B cell (primary cell): Measurements from ENCODE around the gene AP2S1. TPM values are rescaled to one million over a fixed set of nuclear protein-coding genes. Genes with fewer than 3 reads are reported as not detected.

Experiments used
- ATAC-seq: fragments of 200-7000 bp; cut with Tn5 transposase; one replicate; pipeline ENCODE4 v1.10.0; 2021; ENCODE audit warnings: low read depth, mild to moderate bottlenecking, moderate number of reproducible peaks, moderate library complexity
- CTCF ChIA-PET: fragments of 350-600 bp; sonication (Branson Sonifier 250); formaldehyde crosslinking; loops from one replicate; lab custom pipeline; 2021; ENCODE audit warnings: antibody characterized with exemption, inconsistent platforms; lab: Charles Lee
- POLR2A ChIA-PET: fragments of 350-600 bp; sonication (Branson Sonifier 250); formaldehyde crosslinking; loops from one replicate; lab custom pipeline; 2021; ENCODE audit warnings: antibody characterized with exemption; lab: Charles Lee
- DNase-seq: peaks from one replicate; pipeline ENCODE4 v3.0.0; 2013
- H2AFZ ChIP-seq: 2 replicates; pipeline ENCODE4 v1.6.1; 2012; ENCODE audit warnings: mild to moderate bottlenecking, low read depth, low read length; ENCODE audit not compliant: insufficient read depth, poor library complexity, severe bottlenecking
- H3K27ac ChIP-seq, 2 donors: 1 replicate in 1 of 2; 2 replicates in 1 of 2; pipeline ENCODE4 v1.5.1; 2012 to 2013; ENCODE audit warnings: low read length in 2 of 2, mild to moderate bottlenecking in 2 of 2, moderate library complexity in 1 of 2
- H3K27me3 ChIP-seq, 4 experiments: fragments of 200-600 bp in 1 of 4; sonication (generic) in 1 of 4; replicated peaks in 1 of 4; 1 replicate in 2 of 4; 2 replicates in 2 of 4; pipeline versions ENCODE4 v1.6.1 to v1.7.0; 2013 to 2016; ENCODE audit warnings: low read length in 3 of 4, mild to moderate bottlenecking in 2 of 4, mixed read lengths in 1 of 4, moderate library complexity in 1 of 4; ENCODE audit not compliant: insufficient read depth in 4 of 4, control insufficient read depth in 3 of 4; ENCODE audit errors: control extremely low read depth in 1 of 4
- H3K36me3 ChIP-seq, 2 experiments: replicated peaks in 1 of 2; 1 replicate in 1 of 2; 2 replicates in 1 of 2; pipeline versions ENCODE4 v1.6.1 to v1.7.1; 2013; ENCODE audit warnings: low read length in 1 of 2; ENCODE audit not compliant: insufficient read depth in 2 of 2, control insufficient read depth in 1 of 2; ENCODE audit errors: control extremely low read depth in 1 of 2, extremely low read depth in 1 of 2
- H3K4me1 ChIP-seq, 2 donors: fragments of 200-600 bp in 1 of 2; sonication (generic) in 1 of 2; 1 replicate in 1 of 2; 2 replicates in 1 of 2; pipeline versions ENCODE4 v1.5.1 to v1.6.1; 2013 to 2017; ENCODE audit warnings: low read length in 2 of 2; ENCODE audit not compliant: control insufficient read depth in 2 of 2, insufficient read depth in 2 of 2
- H3K4me2 ChIP-seq: replicated peaks from 2 replicates; pipeline ENCODE3; 2012; ENCODE audit warnings: mild to moderate bottlenecking, low read depth, low read length; ENCODE audit not compliant: poor library complexity, severe bottlenecking
- H3K4me3 ChIP-seq, 5 experiments: fragments of 200-600 bp in 1 of 5; sonication (generic) in 1 of 5; 1 replicate in 3 of 5; 2 replicates in 2 of 5; pipeline versions ENCODE4 v1.5.1 to v1.7.0; 2011 to 2016; ENCODE audit warnings: low read length in 4 of 5, mild to moderate bottlenecking in 4 of 5, low read depth in 2 of 5, control low read depth in 1 of 5, moderate library complexity in 1 of 5; ENCODE audit not compliant: insufficient read depth in 1 of 5; ENCODE audit errors: control extremely low read depth in 1 of 5, extremely low read depth in 1 of 5
- H3K79me2 ChIP-seq: fragments of 200-600 bp; sonication (generic); one replicate; pipeline ENCODE4 v1.6.0; 2016; ENCODE audit warnings: low read length; ENCODE audit not compliant: control insufficient read depth, insufficient read depth
- H3K9ac ChIP-seq: fragments of 200-600 bp; sonication (generic); 2 replicates; pipeline ENCODE4 v1.6.1; 2017; ENCODE audit warnings: mild to moderate bottlenecking, low read length, moderate library complexity
- H3K9me3 ChIP-seq, 3 donors: one replicate each; pipeline versions ENCODE4 v1.6.1 to v1.7.1; 2013; ENCODE audit warnings: low read length in 2 of 3; ENCODE audit not compliant: control insufficient read depth in 2 of 3, insufficient read depth in 1 of 3; ENCODE audit errors: control extremely low read depth in 1 of 3
- H4K20me1 ChIP-seq: 2 replicates; pipeline ENCODE4 v1.6.0; 2012; ENCODE audit warnings: mild to moderate bottlenecking, low read length; ENCODE audit not compliant: insufficient read depth, control insufficient read depth, poor library complexity, severe bottlenecking
- H3K27ac Mint-ChIP-seq: one replicate; pipeline ENCODE4 v1.8.0; 2021; ENCODE audit warnings: mixed read lengths
- H3K27me3 Mint-ChIP-seq: one replicate; pipeline ENCODE4 v1.8.0; 2021; ENCODE audit warnings: mixed read lengths
- H3K4me1 Mint-ChIP-seq: one replicate; pipeline ENCODE4 v1.8.0; 2021; ENCODE audit warnings: mixed read lengths
- H3K4me3 Mint-ChIP-seq: one replicate; pipeline ENCODE4 v1.8.0; 2021; ENCODE audit warnings: mixed read lengths
- H3K9me3 Mint-ChIP-seq: one replicate; pipeline ENCODE4 v1.8.0; 2022; ENCODE audit warnings: mixed read lengths; ENCODE audit not compliant: insufficient read depth
- EZH2 ChIP-seq: IDR thresholded peaks from 2 replicates; pipeline ENCODE4 v1.6.1; 2012; ENCODE audit warnings: borderline replicate concordance, low read depth, mild to moderate bottlenecking, moderate library complexity, low read length; ENCODE audit not compliant: insufficient read depth, poor library complexity, severe bottlenecking
- WGBS: methylation state at CpG from one replicate; pipeline ENCODE4 v1.1.5; 2013; ENCODE audit warnings: missing lambda C conversion rate; ENCODE audit not compliant: insufficient coverage; 5-methylcytosine and 5-hydroxymethylcytosine counted together
- intact Hi-C: fragments of 100-400 bp; cut with micrococcal nuclease; formaldehyde crosslinking; loops from one replicate; pipeline ENCODE4 v1.10.0; 2022
- polyA plus RNA-seq: library from polyadenylated mRNA; depleted of rRNA; stranded (reverse); fragments of >200 nt; gene quantifications from 2 replicates; pipeline ENCODE4 v1.2.3, GENCODE V29; 2012
- total RNA-seq, 2 donors: library from RNA; stranded (reverse); fragments of 120-200 nt in 1 of 2; gene quantifications; 1 replicate in 1 of 2; 2 replicates in 1 of 2; pipeline versions ENCODE4 v1.2.3 to v1.2.4, GENCODE V29; 2013 to 2022
- TF ChIP-seq, protein P1 (sequence below): fragments of 200-600 bp; IDR thresholded peaks from one replicate; pipeline ENCODE4 v1.8.0; 2022; ENCODE audit warnings: antibody characterized with exemption, mild to moderate bottlenecking

AP2S1 gene
- total and polyA plus RNA-seq, 2 donors (not counting 1 experiment from before 2014, with no cell fraction given): 47.2 to 51.3 TPM

DNA sequence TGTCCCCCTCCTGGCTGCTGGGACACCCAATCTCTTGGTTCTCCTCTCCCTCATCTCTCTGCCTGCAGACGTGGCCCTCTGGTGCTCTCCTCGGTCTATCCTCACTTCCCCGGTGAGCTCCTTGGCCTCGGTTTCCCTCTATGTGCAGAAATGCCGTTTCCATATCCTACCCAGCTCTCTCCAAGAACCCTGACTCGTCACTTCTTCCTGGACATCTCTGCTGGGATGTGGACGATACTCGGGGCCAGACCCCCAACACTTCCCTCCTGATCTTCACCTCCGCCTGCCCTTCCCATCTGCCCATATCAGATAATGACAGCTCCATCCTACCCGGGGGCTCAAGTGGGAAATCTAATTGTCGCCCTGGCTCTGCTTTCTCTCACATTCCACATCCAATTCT is 7.9 kb downstream of the AP2S1 start:
- Histone ChIP-seq H2AFZ (no peak overlapping the region), H3K4me2 (no peak overlapping the region), H3K9ac (no peak overlapping the region), H3K79me2 (peaks cover 24% of the 10 kb centered on the region), H3K36me3 (peaks cover 0 to 24% of the 10 kb centered on the region in 2 experiments), H3K27ac (no peak overlapping the region), H3K27me3 (no peaks in the 10 kb centered on the region), H4K20me1 (no peaks in the 10 kb centered on the region), H3K4me3 (no peak overlapping the region), H3K4me1 (peaks cover 8 to 16% of the 10 kb centered on the region in 2 donors), H3K9me3 (no peaks in the 10 kb centered on the region)
- WGBS: 91% methylated on average over 11 of the region's 11 CpGs
- ATAC-seq (no peak), DNase-seq (no peak)
- H3K27ac Mint-ChIP-seq: no peak overlapping the region
- H3K4me3 Mint-ChIP-seq: no peak overlapping the region
- ChIA-PET CTCF (interaction anchor here (4.2 to 8.5 kb wide), 3 partner anchors 77 to 94 kb away, joined by 51 to 245 read pairs (median 54); no protein-coding TSS in a partner anchor), POLR2A (no interaction called here)
- no peaks in the 10 kb centered on the region for H3K9me3 Mint-ChIP-seq
- no peaks in the 10 kb centered on the region for H3K27me3 Mint-ChIP-seq
- peaks cover 14% of the 10 kb centered on the region for H3K4me1 Mint-ChIP-seq
- intact Hi-C loops: loop anchor here (5.0 kb wide), 1 partner anchor 315 kb away; no protein-coding TSS in a partner anchor
- TF ChIP-seq, protein P1, sequence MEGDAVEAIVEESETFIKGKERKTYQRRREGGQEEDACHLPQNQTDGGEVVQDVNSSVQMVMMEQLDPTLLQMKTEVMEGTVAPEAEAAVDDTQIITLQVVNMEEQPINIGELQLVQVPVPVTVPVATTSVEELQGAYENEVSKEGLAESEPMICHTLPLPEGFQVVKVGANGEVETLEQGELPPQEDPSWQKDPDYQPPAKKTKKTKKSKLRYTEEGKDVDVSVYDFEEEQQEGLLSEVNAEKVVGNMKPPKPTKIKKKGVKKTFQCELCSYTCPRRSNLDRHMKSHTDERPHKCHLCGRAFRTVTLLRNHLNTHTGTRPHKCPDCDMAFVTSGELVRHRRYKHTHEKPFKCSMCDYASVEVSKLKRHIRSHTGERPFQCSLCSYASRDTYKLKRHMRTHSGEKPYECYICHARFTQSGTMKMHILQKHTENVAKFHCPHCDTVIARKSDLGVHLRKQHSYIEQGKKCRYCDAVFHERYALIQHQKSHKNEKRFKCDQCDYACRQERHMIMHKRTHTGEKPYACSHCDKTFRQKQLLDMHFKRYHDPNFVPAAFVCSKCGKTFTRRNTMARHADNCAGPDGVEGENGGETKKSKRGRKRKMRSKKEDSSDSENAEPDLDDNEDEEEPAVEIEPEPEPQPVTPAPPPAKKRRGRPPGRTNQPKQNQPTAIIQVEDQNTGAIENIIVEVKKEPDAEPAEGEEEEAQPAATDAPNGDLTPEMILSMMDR: no peak
- TF ChIP-seq EZH2: no peak

DNA sequence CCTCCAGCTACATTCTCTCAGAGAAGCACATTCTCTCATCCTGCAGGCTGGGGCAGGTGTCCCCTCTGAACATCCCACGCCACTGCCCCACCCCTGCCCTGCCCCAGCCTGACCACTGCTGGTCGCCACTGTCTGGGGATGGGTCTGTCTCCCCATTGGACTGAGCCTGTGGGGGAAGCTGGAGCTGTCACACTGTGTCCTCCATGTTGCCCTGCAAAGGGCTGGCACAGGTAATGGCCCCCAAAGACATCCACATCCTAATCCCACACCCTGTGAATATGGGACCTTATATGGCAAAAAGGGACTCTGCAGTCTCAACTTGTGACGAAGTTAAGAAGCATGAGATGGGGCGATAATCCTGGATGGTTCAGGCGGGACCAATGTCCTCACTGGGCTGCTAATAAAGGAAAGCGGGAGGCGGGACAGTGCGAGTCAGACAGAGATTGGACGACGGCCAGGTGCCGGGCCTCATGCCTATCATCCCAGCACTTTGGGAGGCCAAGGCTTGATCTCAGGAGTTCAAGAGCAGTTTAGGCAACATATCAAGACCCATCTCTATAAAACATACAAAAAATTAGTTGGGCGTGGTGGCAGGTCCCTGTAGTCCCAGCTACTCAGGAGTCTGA is 9.1 kb downstream of the AP2S1 start:
- 98% methylated on average over 10 of the region's 12 CpGs for WGBS
- Histone ChIP-seq H3K4me2 (no peak overlapping the region), H3K9me3 (no peaks in the 10 kb centered on the region), H3K4me1 (peaks cover 8 to 16% of the 10 kb centered on the region in 2 donors), H4K20me1 (no peaks in the 10 kb centered on the region), H3K9ac (no peak overlapping the region), H3K27ac (no peak overlapping the region), H3K4me3 (no peak overlapping the region), H2AFZ (no peak overlapping the region), H3K79me2 (peaks cover 12% of the 10 kb centered on the region), H3K27me3 (no peaks in the 10 kb centered on the region), H3K36me3 (peaks cover 0 to 26% of the 10 kb centered on the region in 2 experiments)
- TF ChIP-seq, protein P1: no peak
- no peak overlapping the region for H3K27ac Mint-ChIP-seq
- H3K4me3 Mint-ChIP-seq: no peak overlapping the region
- ATAC-seq (no peak), DNase-seq (no peak)
- intact Hi-C loops: loop anchor here (2.0 to 5.0 kb wide), 3 partner anchors 17 to 314 kb away; no protein-coding TSS in a partner anchor
- H3K4me1 Mint-ChIP-seq: peaks cover 10% of the 10 kb centered on the region
- ChIA-PET POLR2A (no interaction called here), CTCF (interaction anchor here (1.3 to 8.5 kb wide), 14 partner anchors 11 to 180 kb away, joined by 4 to 245 read pairs (median 20); partner anchors contain the start of gene ARHGAP35)
- H3K9me3 Mint-ChIP-seq: no peaks in the 10 kb centered on the region
- no peaks in the 10 kb centered on the region for H3K27me3 Mint-ChIP-seq
